Inflammatory macrophage treated with lipopolysaccharide for 4 hours (primary cell): Measurements from ENCODE around the gene COPE.
"Not testable (repeated sequence)": the region's sequence is repeated elsewhere in the genome, so short reads cannot be mapped to it uniquely, and the experiment has no call there.

Experiments used
- DNase-seq: peaks from one replicate; pipeline ENCODE4 v3.0.0-alpha.2; 2020

COPE gene

GRCh38 chr19:18905513-18906236 is 13.5 kb downstream of the COPE start:
- DNase-seq = no peak

- no peak for DNase-seq
Observed at GRCh38 chr19:18905058-18905456, 14.1 kb downstream of the COPE start.

GRCh38 chr19:18904334-18905057 is 14.7 kb downstream of the COPE start:
- no peak for DNase-seq

- DNase-seq = no peak
Observed at GRCh38 chr19:18903156-18904037, 15.8 kb downstream of the COPE start.

- not testable (repeated sequence) for DNase-seq
Observed at GRCh38 chr19:18902519-18902918, 16.7 kb downstream of the COPE start.

DNA sequence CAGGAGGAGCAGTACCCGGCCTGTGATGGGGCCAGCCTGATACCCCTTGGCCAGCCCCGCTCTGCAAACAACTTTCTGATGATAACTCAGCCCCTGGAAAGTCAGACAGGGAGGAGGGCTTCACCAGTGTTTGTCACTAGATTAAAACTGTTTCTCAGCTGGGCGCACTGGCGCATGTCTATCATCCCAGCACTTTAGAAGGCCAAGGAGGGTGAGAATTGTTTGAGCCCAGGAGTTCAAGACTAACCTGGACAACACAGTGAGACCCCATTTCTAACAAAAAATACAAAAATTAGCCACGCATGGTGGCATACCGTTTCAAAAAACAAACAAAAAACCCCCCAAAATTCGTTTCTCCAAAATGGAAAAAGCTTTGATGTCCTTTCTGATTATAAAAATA is 17.7 kb downstream of the COPE start:
- DNase-seq = no peak

- DNase-seq = no peak
Observed at GRCh38 chr19:18900700-18901481, 18.3 kb downstream of the COPE start.

- no peak for DNase-seq
Observed at GRCh38 chr19:18899624-18900560, 19.3 kb downstream of the COPE start.

DNA sequence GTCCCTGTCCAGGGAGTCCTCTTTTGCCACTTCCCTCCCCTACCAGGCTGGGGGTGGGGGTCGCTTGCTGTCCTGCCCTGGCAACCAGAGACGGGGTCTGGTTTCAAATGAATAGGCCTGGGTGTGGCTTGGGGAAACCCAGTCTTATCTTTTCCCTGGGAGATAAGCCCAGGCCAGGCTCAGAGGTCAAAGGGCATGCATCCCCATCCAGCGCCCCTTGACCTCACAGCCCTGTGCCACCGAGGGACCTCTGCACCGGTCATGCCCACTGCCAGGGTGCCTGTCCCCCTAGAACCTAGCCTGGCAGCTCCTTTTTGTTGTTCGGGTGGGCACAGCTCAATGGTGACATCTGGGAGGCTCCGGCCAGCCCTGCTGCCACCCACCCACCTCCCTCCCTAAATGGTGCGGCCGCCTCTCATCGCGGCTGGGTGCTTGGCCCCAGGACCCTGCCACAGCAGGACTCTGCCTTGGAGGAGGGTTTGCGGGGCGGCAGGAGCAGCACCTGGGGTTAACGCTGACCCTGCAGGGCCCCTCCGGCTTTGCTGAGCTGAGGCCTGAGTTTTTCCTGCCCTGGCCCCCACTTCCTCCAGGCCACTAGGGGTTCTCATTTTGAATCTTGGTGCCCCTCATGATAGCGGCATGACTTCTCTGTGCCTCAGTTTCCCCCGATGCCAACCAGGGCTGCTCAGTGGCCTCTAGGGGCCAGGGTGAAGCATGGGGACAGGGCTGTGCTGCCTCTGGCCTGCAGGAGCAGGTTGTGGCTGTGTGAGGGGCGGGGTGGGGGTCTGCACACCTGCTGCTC is 20.4 kb downstream of the COPE start:
- no peak for DNase-seq

- no peak for DNase-seq
Observed at GRCh38 chr19:18898081-18898606, 21.0 kb downstream of the COPE start.

- no peak for DNase-seq
Observed at GRCh38 chr19:18897094-18898029, 21.8 kb downstream of the COPE start.

- no peak for DNase-seq
Observed at GRCh38 chr19:18896421-18896841, 22.8 kb downstream of the COPE start.

- no peak for DNase-seq
Observed at GRCh38 chr19:18895824-18896341, 23.3 kb downstream of the COPE start, which contains the start of gene CERS1. CERS1 (minus strand) TSS chr19:18896158; CDS start chr19:18896072, 86 bp downstream.

DNA sequence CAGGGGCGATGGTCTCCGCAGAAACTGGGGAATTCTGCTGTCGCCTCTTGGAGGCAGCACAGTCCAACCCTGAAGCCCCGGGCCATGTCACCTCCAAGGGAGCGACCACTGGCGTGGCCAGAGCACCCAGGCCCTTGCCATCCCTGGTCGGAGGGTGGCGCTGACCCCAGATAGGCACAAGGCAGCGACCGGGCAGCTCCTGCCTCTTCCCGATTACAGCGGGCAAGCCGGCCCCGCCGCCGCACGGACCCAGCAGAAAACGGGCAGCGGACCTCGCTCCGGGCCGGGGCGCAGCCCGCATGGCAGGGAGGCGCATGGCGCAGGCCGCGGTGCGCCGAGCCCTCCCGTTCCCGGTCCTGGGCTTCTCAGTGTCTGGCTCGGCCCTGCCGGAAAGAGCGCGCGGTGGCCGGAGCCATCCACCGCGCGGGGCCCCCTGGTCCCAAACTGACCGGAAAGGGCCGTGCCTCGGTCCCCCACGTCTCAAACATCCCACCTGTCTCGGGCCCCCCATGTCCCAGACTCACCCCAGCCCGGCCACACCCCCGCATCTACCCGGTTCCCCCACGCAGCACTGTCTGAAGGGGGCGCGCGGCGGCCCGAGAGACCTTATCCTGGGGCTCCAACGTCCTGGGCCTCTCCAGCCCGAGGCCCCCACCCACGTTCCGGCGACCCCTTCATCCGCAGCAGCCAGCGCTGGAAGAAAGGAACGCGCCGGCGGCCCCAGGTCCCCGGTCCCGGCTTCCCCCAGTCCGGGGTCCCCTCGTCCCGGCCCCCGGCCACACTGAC is 24.0 kb downstream of the COPE start:
- peak; percentile 43 for DNase-seq

- no peak for DNase-seq
Observed at GRCh38 chr19:18894254-18895037, 24.7 kb downstream of the COPE start.

- DNase-seq = no peak
Observed at GRCh38 chr19:18893587-18894253, 25.5 kb downstream of the COPE start.
